ENCODE data around the gene CARD10. TPM values are rescaled to one million over a fixed set of nuclear protein-coding genes. Genes with fewer than 3 reads are reported as not detected.

The CARD10 gene
- polyA plus RNA-seq, 1 donor (not counting 4 experiments of a cell fraction or from before 2014, with no cell fraction given), result 32.2 TPM

- H3K79me2 ChIP-seq (ENCODE audit: control insufficient read depth, insufficient read depth, low read length), result no peaks in the 10 kb centered on the region
- no peak for FAIRE-seq
- no peaks in the 10 kb centered on the region for H3K27me3 ChIP-seq (ENCODE audit: control insufficient read depth, extremely low read depth, insufficient read depth, low read length)
These were observed 62.9 kb downstream of the CARD10 start for GRCh38 chr22:37456346-37456745.

GRCh38 chr22:37455896-37456295, 63.3 kb downstream of the CARD10 start:
- no peaks in the 10 kb centered on the region for H3K79me2 ChIP-seq (ENCODE audit: control insufficient read depth, insufficient read depth, low read length)
- H3K27me3 ChIP-seq (ENCODE audit: control insufficient read depth, extremely low read depth, insufficient read depth, low read length), result no peaks in the 10 kb centered on the region
- TF ChIP-seq EZH2 (IDR thresholded peaks at IDR 0.05; ENCODE audit: low read length), result no peak
- no peak for TF ChIP-seq CTCF (optimal IDR thresholded peaks at IDR 0.05 in 1 of 3, IDR thresholded peaks at IDR 0.05 in 1 of 3, conservative IDR thresholded peaks at IDR 0.05 in 1 of 3; ENCODE audit: extremely low read depth in 1 of 3, insufficient read depth in 2 of 3, low read length in 3 of 3)
- no peak overlapping the region for H3K27ac ChIP-seq (ENCODE audit: control insufficient read depth, insufficient read depth, low read length)
- H3K9me3 ChIP-seq (ENCODE audit: control insufficient read depth, low read depth, low read length), result no peaks in the 10 kb centered on the region
- FAIRE-seq (no peak), DNase-seq (ENCODE audit: low read depth, low spot score) (no peak)
- H4K20me1 ChIP-seq (ENCODE audit: control insufficient read depth, extremely low read depth, insufficient read depth, low read length), result no peaks in the 10 kb centered on the region
- H3K4me1 ChIP-seq (ENCODE audit: control insufficient read depth, extremely low read depth, insufficient read depth, low read length), result peaks cover 18% of the 10 kb centered on the region
- H3K9ac ChIP-seq (ENCODE audit: control insufficient read depth, extremely low read depth, insufficient read depth, low read length), result no peak overlapping the region
- H2AFZ ChIP-seq (ENCODE audit: control insufficient read depth, low read length), result no peak overlapping the region
- no peak overlapping the region for H3K4me3 ChIP-seq (ENCODE audit: control insufficient read depth in 2 of 3, extremely low read depth in 1 of 3, insufficient read depth in 2 of 3, low read depth in 1 of 3, low read length in 3 of 3)
- no peaks in the 10 kb centered on the region for H3K9me1 ChIP-seq (ENCODE audit: control insufficient read depth, extremely low read depth, insufficient read depth, low read length)
- dilution Hi-C loops (cut with MboI; ENCODE audit: extremely low pct_ligation_motif_present, low sequenced_read_pairs), result no loop called here
- H3K36me3 ChIP-seq (ENCODE audit: control insufficient read depth in 2 of 2, extremely low read depth in 1 of 2, insufficient read depth in 2 of 2, low read length in 2 of 2), result no peaks in the 10 kb centered on the region
- H3K4me2 ChIP-seq (ENCODE audit: control insufficient read depth, extremely low read depth, insufficient read depth, low read depth, low read length), result no peak overlapping the region

More at GRCh38 chr22:37456346-37456745, 62.9 kb downstream of the CARD10 start:
- H3K9me1 ChIP-seq (ENCODE audit: control insufficient read depth, extremely low read depth, insufficient read depth, low read length), result no peaks in the 10 kb centered on the region
- H3K36me3 ChIP-seq (ENCODE audit: control insufficient read depth in 2 of 2, extremely low read depth in 1 of 2, insufficient read depth in 2 of 2, low read length in 2 of 2), result no peaks in the 10 kb centered on the region
- no peak overlapping the region for H3K27ac ChIP-seq (ENCODE audit: control insufficient read depth, insufficient read depth, low read length)
- no peaks in the 10 kb centered on the region for H3K9me3 ChIP-seq (ENCODE audit: control insufficient read depth, low read depth, low read length)
- H3K9ac ChIP-seq (ENCODE audit: control insufficient read depth, extremely low read depth, insufficient read depth, low read length), result no peak overlapping the region
- no peak overlapping the region for H3K4me2 ChIP-seq (ENCODE audit: control insufficient read depth, extremely low read depth, insufficient read depth, low read depth, low read length)
- H3K4me3 ChIP-seq (ENCODE audit: control insufficient read depth in 2 of 3, extremely low read depth in 1 of 3, insufficient read depth in 2 of 3, low read depth in 1 of 3, low read length in 3 of 3), result no peak overlapping the region
- TF ChIP-seq EZH2 (IDR thresholded peaks at IDR 0.05; ENCODE audit: low read length) (no peak), CTCF (optimal IDR thresholded peaks at IDR 0.05 in 1 of 3, IDR thresholded peaks at IDR 0.05 in 1 of 3, conservative IDR thresholded peaks at IDR 0.05 in 1 of 3; ENCODE audit: extremely low read depth in 1 of 3, insufficient read depth in 2 of 3, low read length in 3 of 3) (no peak)
- H4K20me1 ChIP-seq (ENCODE audit: control insufficient read depth, extremely low read depth, insufficient read depth, low read length), result no peaks in the 10 kb centered on the region
- H3K4me1 ChIP-seq (ENCODE audit: control insufficient read depth, extremely low read depth, insufficient read depth, low read length), result peaks cover 18% of the 10 kb centered on the region
- DNase-seq (ENCODE audit: low read depth, low spot score), result no peak
- no peak overlapping the region for H2AFZ ChIP-seq (ENCODE audit: control insufficient read depth, low read length)
- dilution Hi-C loops (cut with MboI; ENCODE audit: extremely low pct_ligation_motif_present, low sequenced_read_pairs), result no loop called here

Measured in keratinocyte (primary cell).